HEK293 (cell line): Measurements from ENCODE around the gene CCDC88C.

ENCODE experiments used
- CTCF ChIA-PET: fragments of 350-600 bp; formaldehyde crosslinking; extraction: SDS; loops from one replicate; lab custom pipeline; 2021; ENCODE audit warnings: antibody characterized with exemption; lab: Yijun Ruan, JAX
- POLR2A ChIA-PET: fragments of 300-600 bp; formaldehyde crosslinking; extraction: SDS; loops from one replicate; lab custom pipeline; 2020; ENCODE audit warnings: antibody characterized with exemption, inconsistent platforms; lab: Yijun Ruan, JAX
- H3K27ac ChIP-seq: fragments of 200-500 bp; sonication (Bioruptor generic); 2 replicates; pipeline ENCODE4 v1.5.1; 2014; ENCODE audit warnings: low read depth, low read length, control low read depth, inconsistent platforms; ENCODE audit errors: extremely low read depth
- H3K36me3 ChIP-seq, 2 experiments: fragments of 200-500 bp in 1 of 2; sonication (Bioruptor generic) in 1 of 2; 1 replicate in 1 of 2; 2 replicates in 1 of 2; pipeline ENCODE4 v1.5.1; 2014 to 2017; ENCODE audit warnings: inconsistent platforms in 2 of 2, low read length in 2 of 2; ENCODE audit not compliant: control insufficient read depth in 2 of 2, insufficient read depth in 1 of 2
- H3K4me1 ChIP-seq: fragments of 200-500 bp; sonication (Bioruptor generic); 2 replicates; pipeline ENCODE4 v1.5.1; 2014; ENCODE audit warnings: mild to moderate bottlenecking, low read length, inconsistent platforms; ENCODE audit not compliant: control insufficient read depth, insufficient read depth
- H3K4me3 ChIP-seq: 2 replicates; pipeline ENCODE4 v1.5.1; 2011; ENCODE audit warnings: low read depth, mild to moderate bottlenecking, control low read depth, low read length, moderate library complexity
- H3K9me3 ChIP-seq: fragments of 200-500 bp; sonication (Bioruptor generic); 2 replicates; pipeline ENCODE4 v1.5.1; 2014; ENCODE audit warnings: low read depth, low read length, inconsistent platforms; ENCODE audit not compliant: control insufficient read depth, insufficient read depth
- GLI4 ChIP-seq: fragments of 450-650 bp; formaldehyde crosslinking; IDR thresholded peaks from 2 replicates; pipeline ENCODE4 v1.5.1; 2016; ENCODE audit warnings: missing biosample characterization, missing genetic modification characterization
- HOXC10 ChIP-seq: sonication (generic); formaldehyde crosslinking; IDR thresholded peaks from 2 replicates; pipeline ENCODE4 v1.8.1; 2023; ENCODE audit warnings: mild to moderate bottlenecking, missing genetic modification reagents
- KLF8 ChIP-seq: fragments of 450-650 bp; formaldehyde crosslinking; IDR thresholded peaks from 2 replicates; pipeline ENCODE4 v1.5.1; 2016; ENCODE audit warnings: missing biosample characterization, missing genetic modification characterization
- SP3 ChIP-seq: fragments of 450-650 bp; formaldehyde crosslinking; IDR thresholded peaks from 2 replicates; pipeline ENCODE4 v1.5.1; 2016; ENCODE audit warnings: missing biosample characterization, missing genetic modification characterization
- SP7 ChIP-seq: fragments of 450-650 bp; formaldehyde crosslinking; IDR thresholded peaks from 2 replicates; pipeline ENCODE4 v1.5.1; 2016; ENCODE audit warnings: missing biosample characterization, missing genetic modification characterization
- ZBTB1 ChIP-seq: fragments of 450-650 bp; formaldehyde crosslinking; IDR thresholded peaks from 2 replicates; pipeline ENCODE4 v1.5.1; 2016; ENCODE audit warnings: missing biosample characterization, missing genetic modification characterization
- ZFP41 ChIP-seq: fragments of 450-650 bp; formaldehyde crosslinking; IDR thresholded peaks from 2 replicates; pipeline ENCODE4 v1.5.1; 2016; ENCODE audit warnings: missing biosample characterization, missing genetic modification characterization, borderline replicate concordance
- ZNF10 ChIP-seq: fragments of 450-650 bp; formaldehyde crosslinking; IDR thresholded peaks from 2 replicates; pipeline ENCODE4 v1.5.1; 2017; ENCODE audit warnings: missing biosample characterization, missing genetic modification characterization
- ZNF140 ChIP-seq: fragments of 450-650 bp; formaldehyde crosslinking; IDR thresholded peaks from 2 replicates; pipeline ENCODE4 v1.5.1; 2016; ENCODE audit warnings: missing biosample characterization, missing genetic modification characterization
- ZNF2 ChIP-seq: fragments of 450-650 bp; formaldehyde crosslinking; IDR thresholded peaks from 2 replicates; pipeline ENCODE4 v1.5.1; 2016; ENCODE audit warnings: missing biosample characterization, missing genetic modification characterization
- ZNF23 ChIP-seq: fragments of 450-650 bp; formaldehyde crosslinking; IDR thresholded peaks from 2 replicates; pipeline ENCODE4 v1.5.1; 2016; ENCODE audit warnings: missing biosample characterization, missing genetic modification characterization, borderline replicate concordance
- ZNF292 ChIP-seq: fragments of 450-650 bp; formaldehyde crosslinking; IDR thresholded peaks from 2 replicates; pipeline ENCODE4 v1.5.1; 2016; ENCODE audit warnings: low read depth, missing biosample characterization, missing genetic modification characterization, borderline replicate concordance
- ZNF530 ChIP-seq: fragments of 450-650 bp; formaldehyde crosslinking; IDR thresholded peaks from 2 replicates; pipeline ENCODE4 v1.5.1; 2016; ENCODE audit warnings: low read depth, missing biosample characterization, missing genetic modification characterization
- ZNF558 ChIP-seq: fragments of 450-650 bp; formaldehyde crosslinking; IDR thresholded peaks from 2 replicates; pipeline ENCODE4 v1.5.1; 2016; ENCODE audit warnings: missing biosample characterization, missing genetic modification characterization
- ZNF596 ChIP-seq: fragments of 450-650 bp; IDR thresholded peaks from 2 replicates; pipeline ENCODE4 v1.5.0; 2018; ENCODE audit warnings: missing biosample characterization, mild to moderate bottlenecking, missing genetic modification characterization, moderate library complexity
- ZNF677 ChIP-seq: fragments of 450-650 bp; IDR thresholded peaks from 2 replicates; pipeline ENCODE4 v1.5.0; 2018; ENCODE audit warnings: missing biosample characterization, mild to moderate bottlenecking, missing genetic modification characterization, moderate library complexity
- ZNF704 ChIP-seq: fragments of 450-650 bp; formaldehyde crosslinking; IDR thresholded peaks from 2 replicates; pipeline ENCODE4 v1.5.1; 2016; ENCODE audit warnings: missing biosample characterization, missing genetic modification characterization
- ZNF747 ChIP-seq: fragments of 450-650 bp; formaldehyde crosslinking; IDR thresholded peaks from 2 replicates; pipeline ENCODE4 v1.5.1; 2016; ENCODE audit warnings: missing biosample characterization, missing genetic modification characterization
- ZNF76 ChIP-seq: fragments of 450-650 bp; formaldehyde crosslinking; IDR thresholded peaks from 2 replicates; pipeline ENCODE4; 2016; ENCODE audit warnings: low read depth, missing biosample characterization, missing genetic modification characterization, borderline replicate concordance
- TF ChIP-seq, protein P1 (sequence below): fragments of 450-650 bp; formaldehyde crosslinking; IDR thresholded peaks from 2 replicates; pipeline ENCODE4 v1.5.1; 2017; ENCODE audit warnings: missing biosample characterization, missing genetic modification characterization
- TF ChIP-seq, protein P2 (sequence below): fragments of 450-650 bp; formaldehyde crosslinking; IDR thresholded peaks from 2 replicates; pipeline ENCODE4 v1.5.1; 2016; ENCODE audit warnings: missing biosample characterization, missing genetic modification characterization

The CCDC88C gene

DNA sequence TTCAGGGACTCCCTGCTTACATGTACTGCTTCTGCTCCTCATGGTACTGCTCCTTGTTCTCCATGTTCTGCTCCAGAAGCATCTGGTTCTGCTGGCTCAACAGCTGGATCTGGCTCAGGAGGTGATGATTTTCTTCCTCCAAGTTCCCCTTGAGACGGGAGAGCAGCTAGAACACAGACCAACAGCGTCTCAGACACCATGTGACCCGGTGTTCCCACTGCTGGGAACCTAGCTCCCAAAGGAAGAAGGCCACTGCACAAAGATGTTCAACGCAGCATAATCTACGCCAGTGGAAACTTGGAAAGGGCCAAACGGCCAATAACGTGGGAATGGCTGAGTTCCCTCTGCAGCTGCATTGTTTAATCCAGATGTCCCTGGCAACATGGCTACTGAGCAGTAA, 123.5 kb downstream of the CCDC88C start:
- no peak overlapping the region for H3K4me3 ChIP-seq
- ChIA-PET POLR2A (no interaction called here), CTCF (interaction anchor here (1.1 kb wide), 1 partner anchor 117 kb away, joined by 4 read pairs; no protein-coding TSS in a partner anchor)
- H3K36me3 ChIP-seq = peaks cover 0 to 65% of the 10 kb centered on the region in 2 experiments; a peak in 2 of 3 replicates
- H3K4me1 ChIP-seq = no peaks in the 10 kb centered on the region
- no peak overlapping the region for H3K27ac ChIP-seq
- TF ChIP-seq SP3 (tag by site-specific recombination) (no peak), ZNF23 (no peak), ZNF2 (no peak), ZFP41 (tag by site-specific recombination) (no peak), SP7 (no peak), ZNF677 (no peak), GLI4 (tag by site-specific recombination) (no peak), ZNF530 (tag by site-specific recombination) (no peak), KLF8 (tag by site-specific recombination) (no peak), ZNF747 (tag by site-specific recombination) (no peak), ZNF704 (tag by site-specific recombination) (no peak), ZNF596 (tag by site-specific recombination) (no peak), ZNF76 (no peak), ZNF558 (no peak), ZBTB1 (tag by site-specific recombination) (no peak), ZNF140 (tag by site-specific recombination) (no peak)
- TF ChIP-seq, protein P1, sequence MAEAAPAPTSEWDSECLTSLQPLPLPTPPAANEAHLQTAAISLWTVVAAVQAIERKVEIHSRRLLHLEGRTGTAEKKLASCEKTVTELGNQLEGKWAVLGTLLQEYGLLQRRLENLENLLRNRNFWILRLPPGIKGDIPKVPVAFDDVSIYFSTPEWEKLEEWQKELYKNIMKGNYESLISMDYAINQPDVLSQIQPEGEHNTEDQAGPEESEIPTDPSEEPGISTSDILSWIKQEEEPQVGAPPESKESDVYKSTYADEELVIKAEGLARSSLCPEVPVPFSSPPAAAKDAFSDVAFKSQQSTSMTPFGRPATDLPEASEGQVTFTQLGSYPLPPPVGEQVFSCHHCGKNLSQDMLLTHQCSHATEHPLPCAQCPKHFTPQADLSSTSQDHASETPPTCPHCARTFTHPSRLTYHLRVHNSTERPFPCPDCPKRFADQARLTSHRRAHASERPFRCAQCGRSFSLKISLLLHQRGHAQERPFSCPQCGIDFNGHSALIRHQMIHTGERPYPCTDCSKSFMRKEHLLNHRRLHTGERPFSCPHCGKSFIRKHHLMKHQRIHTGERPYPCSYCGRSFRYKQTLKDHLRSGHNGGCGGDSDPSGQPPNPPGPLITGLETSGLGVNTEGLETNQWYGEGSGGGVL = no peak
- H3K9me3 ChIP-seq = no peaks in the 10 kb centered on the region

GRCh38 chr14:91293281-91293680, 124.3 kb downstream of the CCDC88C start:
- Histone ChIP-seq H3K4me1 (no peaks in the 10 kb centered on the region), H3K36me3 (peaks cover 0 to 69% of the 10 kb centered on the region in 2 experiments; a peak in 2 of 3 replicates), H3K9me3 (no peaks in the 10 kb centered on the region), H3K27ac (no peak overlapping the region), H3K4me3 (no peak overlapping the region)
- CTCF ChIA-PET = interaction anchor here (0.6 to 1.1 kb wide), 2 partner anchors 47 to 116 kb away, joined by 4 read pairs; no protein-coding TSS in a partner anchor
- POLR2A ChIA-PET = no interaction called here
- TF ChIP-seq ZNF10 (tag by site-specific recombination) (no peak), ZNF292 (no peak), HOXC10 (CRISPR knock-in tag) (no peak), ZFP41 (tag by site-specific recombination) (no peak)
- TF ChIP-seq, protein P2, sequence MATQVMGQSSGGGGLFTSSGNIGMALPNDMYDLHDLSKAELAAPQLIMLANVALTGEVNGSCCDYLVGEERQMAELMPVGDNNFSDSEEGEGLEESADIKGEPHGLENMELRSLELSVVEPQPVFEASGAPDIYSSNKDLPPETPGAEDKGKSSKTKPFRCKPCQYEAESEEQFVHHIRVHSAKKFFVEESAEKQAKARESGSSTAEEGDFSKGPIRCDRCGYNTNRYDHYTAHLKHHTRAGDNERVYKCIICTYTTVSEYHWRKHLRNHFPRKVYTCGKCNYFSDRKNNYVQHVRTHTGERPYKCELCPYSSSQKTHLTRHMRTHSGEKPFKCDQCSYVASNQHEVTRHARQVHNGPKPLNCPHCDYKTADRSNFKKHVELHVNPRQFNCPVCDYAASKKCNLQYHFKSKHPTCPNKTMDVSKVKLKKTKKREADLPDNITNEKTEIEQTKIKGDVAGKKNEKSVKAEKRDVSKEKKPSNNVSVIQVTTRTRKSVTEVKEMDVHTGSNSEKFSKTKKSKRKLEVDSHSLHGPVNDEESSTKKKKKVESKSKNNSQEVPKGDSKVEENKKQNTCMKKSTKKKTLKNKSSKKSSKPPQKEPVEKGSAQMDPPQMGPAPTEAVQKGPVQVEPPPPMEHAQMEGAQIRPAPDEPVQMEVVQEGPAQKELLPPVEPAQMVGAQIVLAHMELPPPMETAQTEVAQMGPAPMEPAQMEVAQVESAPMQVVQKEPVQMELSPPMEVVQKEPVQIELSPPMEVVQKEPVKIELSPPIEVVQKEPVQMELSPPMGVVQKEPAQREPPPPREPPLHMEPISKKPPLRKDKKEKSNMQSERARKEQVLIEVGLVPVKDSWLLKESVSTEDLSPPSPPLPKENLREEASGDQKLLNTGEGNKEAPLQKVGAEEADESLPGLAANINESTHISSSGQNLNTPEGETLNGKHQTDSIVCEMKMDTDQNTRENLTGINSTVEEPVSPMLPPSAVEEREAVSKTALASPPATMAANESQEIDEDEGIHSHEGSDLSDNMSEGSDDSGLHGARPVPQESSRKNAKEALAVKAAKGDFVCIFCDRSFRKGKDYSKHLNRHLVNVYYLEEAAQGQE (tag by site-specific recombination) = no peak
